GM21390 (cell line): ENCODE data around the gene GPR27.
A peak's percentile ranks its signal among the peaks of the same experiment; 100 is the strongest.

ENCODE experiments used
- ATAC-seq: cut with Tn5 transposase; IDR thresholded peaks from one replicate; pipeline ENCODE4 v1.9.1; 2021; ENCODE audit not compliant: unreplicated experiment

Gene GPR27, protein sequence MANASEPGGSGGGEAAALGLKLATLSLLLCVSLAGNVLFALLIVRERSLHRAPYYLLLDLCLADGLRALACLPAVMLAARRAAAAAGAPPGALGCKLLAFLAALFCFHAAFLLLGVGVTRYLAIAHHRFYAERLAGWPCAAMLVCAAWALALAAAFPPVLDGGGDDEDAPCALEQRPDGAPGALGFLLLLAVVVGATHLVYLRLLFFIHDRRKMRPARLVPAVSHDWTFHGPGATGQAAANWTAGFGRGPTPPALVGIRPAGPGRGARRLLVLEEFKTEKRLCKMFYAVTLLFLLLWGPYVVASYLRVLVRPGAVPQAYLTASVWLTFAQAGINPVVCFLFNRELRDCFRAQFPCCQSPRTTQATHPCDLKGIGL

GRCh38 chr3:71753701-71754609 is at the start of gene GPR27:
Gene GPR27 (plus strand): TSS chr3:71753855. CDS start chr3:71754050, 195 bp downstream.
- ATAC-seq, result no peak

DNA sequence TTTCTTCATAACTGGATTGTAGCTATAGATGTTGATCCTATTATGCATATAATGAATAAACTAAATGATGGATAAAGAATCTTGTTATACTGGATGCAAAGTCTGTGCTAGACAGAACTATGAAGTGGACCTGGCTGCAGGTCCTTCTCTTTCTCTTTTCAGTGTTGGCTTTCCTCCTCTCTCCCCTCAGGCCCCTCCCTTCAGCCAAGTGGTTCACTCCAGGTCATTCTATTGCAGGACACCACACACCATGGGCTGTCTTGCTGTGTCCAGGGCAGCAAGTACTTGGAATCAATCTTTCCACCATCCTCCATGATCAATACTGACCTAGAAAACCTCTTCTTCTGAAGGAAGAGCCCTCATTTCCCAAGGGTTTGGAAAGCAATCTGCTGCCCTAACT is 48.7 kb upstream of the GPR27 start:
- ATAC-seq, result no peak

DNA sequence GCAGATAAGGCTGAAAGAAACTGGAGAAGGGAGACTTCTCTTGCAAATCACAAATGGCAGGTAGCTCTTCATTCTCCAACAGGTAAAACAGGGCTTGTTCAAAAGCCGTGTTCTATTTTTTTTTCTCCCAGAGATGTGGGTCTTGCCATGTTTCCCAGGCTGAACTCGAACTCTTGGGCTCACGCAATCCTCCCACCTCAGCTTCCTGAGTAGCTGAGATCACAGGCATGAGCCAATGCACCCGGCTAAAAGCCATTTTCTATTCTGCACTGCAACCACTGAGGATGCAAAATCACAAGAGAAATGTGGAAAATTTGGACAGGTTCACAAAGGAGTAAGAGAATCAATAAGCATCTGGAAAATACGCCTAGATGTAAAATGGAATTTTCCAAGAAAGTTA is 48.0 kb upstream of the GPR27 start:
- no peak for ATAC-seq

DNA sequence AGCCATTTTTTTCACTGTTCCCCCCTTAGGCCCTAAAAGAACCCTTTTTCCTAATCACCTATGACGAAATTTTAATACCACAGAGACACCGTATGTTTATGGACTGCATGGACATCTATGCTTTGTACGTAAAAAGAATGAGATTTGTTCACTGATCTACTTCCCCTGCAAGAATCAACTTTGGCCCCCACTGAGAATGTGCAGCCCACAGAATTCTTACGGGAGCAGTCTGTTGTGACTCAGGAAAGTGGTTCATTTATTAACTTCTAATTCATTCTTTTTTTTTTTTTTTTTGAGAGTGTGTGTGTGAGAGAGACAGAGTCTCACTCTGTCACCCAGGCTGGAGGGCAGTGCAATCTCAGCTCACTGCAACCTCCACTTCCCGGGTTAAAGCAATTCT is 46.1 kb upstream of the GPR27 start:
- ATAC-seq, result no peak

DNA sequence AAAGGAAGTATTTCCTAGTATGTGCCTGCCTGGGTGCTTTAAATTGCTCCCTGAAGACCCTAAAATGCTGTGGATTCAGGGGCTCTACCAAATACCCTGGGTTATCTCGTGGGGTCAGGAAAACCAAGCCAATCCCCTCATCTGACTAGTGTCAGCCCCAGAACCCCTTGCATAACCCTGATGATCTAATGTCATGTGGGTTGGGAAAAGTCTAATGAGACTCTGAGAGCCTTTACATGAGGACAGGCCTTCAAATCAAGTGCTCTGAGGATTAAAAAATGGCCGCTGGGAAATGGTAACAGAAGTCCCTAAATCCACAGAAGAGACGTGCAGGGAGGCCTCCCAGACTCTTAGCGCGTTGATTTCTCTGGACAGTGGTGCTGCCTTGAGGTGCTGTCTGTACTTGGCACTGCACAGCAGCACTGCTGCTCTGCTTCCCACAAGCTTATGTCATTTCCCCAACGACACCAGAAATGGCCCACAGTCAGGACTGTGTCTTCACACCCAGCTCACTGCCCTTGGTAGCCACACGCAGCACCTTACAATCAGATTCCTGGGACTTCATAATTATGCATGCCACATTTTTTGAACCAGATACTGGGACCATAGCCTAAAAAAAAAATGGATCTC is 45.1 kb upstream of the GPR27 start:
- no peak for ATAC-seq

DNA sequence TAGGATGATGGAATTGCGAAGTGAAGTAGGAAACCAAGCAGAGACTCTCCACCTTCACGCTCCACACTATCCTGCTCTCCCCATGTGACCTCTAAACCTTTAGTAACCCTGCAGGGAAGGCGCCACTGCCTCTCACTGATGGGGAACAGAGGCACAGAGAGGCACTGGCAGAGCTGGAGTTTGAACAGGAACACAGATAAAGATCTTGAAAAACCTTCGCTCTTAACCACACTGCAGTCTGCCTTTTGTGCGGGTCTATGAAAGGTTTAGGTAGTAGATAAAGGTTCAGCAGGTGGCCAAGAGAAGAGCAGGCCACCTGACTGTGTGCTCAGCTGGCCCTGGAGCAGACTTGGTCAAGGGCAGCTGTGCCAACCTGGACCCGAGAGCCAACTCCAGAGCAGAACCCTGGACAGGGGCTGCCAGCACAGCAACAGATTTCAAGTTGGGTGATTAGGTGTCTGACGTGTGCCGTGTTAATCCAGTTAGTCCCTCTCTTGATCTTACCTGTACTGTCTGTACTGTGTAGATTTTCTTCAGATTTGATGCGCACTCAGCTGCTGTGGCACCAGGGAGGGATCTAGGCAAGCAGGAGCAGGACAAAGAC is 43.6 kb upstream of the GPR27 start:
- ATAC-seq, result no peak

DNA sequence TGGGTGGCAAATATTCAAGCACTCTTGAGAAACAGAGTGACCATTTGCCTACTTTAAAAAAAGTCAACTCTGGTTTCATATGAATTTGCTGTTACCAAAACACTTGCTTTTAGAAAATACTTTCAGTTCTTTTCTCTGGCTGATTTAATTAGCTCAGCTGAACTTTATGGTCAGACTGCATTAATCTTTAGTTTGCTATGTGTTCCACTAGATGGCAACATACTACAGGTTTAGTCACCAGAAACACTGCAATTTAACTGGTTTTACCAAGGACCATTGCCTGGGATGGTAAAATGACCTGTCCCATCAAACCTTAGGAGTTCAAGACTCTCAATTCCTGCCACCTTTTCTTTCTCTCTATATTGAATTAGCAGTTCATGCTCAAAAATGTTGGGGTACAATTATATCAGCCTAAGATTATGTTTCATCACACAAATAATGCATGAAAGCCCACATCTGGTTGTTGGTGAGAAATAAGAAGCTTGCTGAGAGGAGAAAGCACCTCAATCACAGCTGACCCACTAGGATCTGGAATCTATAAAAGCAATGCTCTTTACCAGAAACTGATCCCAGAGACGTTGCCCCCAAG is 42.7 kb upstream of the GPR27 start:
- peak; percentile 72 for ATAC-seq

DNA sequence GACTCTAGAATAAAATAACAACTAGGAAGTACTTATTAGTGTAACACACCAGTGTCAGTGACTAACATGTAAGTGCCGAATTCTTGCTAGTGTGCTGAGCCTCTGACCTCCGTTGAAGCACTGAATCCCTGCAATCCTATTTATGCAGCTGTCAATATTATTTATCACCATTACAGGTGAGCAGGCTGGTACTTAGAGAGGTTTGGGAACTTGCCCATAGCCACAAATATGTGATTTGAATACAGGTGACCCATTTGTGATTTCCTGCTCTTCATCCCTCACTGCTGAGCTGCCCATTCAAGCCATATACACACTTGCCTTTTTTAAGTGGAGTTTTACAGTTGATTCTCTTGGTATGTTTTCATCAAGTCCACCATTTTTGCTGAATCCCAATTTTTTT is 40.6 kb upstream of the GPR27 start:
- no peak for ATAC-seq

DNA sequence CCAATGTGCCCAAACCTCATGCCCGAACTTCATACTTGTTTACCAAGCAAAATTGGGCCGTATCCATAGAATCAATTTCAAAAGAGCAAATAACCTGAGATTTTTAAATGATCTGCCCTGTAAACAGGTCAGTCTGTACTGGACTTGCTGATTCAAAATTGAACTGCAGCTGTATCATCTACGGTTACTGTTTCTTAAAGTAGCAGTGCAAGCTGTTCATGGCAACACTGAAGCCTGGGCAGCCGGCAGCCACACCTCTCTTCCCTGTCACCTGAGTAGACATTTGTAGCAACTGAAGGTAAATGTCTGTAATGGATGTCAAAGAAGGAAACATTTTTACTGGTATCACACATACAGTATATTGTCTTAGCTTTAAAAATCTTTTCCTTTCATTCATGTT is 39.1 kb upstream of the GPR27 start:
- ATAC-seq, result no peak

GRCh38 chr3:71718072-71718471 is 35.6 kb upstream of the GPR27 start:
- no peak for ATAC-seq

DNA sequence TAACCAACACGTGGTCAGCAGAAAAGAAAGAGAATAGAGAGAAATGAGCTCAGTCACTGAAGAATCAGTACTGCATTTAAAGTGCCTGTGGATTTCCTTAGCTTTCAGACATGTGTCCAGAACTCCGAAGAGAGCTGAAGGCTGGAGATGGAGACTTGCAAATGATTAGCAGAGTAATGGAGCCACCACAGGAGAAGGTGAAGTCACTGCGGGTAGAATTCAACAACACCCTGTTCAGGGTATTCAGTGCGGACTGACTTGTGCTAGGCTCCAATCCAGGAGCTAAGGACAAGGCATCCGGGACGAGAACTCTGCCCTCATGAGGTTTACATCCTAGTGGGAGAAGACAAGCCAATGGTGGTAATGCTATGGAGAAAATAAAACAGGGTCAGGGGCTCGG is 32.7 kb upstream of the GPR27 start:
- ATAC-seq, result no peak

- no peak for ATAC-seq
These were observed 32.0 kb upstream of the GPR27 start for GRCh38 chr3:71721651-71722157.

- ATAC-seq, result no peak
These were observed 31.0 kb upstream of the GPR27 start for GRCh38 chr3:71722693-71723092.

GRCh38 chr3:71723452-71724170 is 30.0 kb upstream of the GPR27 start:
- ATAC-seq, result peak; percentile 47

- no peak for ATAC-seq
These were observed 29.5 kb upstream of the GPR27 start for GRCh38 chr3:71724171-71724453.

GRCh38 chr3:71724584-71725270 is 28.9 kb upstream of the GPR27 start:
- ATAC-seq, result peak; percentile 40

DNA sequence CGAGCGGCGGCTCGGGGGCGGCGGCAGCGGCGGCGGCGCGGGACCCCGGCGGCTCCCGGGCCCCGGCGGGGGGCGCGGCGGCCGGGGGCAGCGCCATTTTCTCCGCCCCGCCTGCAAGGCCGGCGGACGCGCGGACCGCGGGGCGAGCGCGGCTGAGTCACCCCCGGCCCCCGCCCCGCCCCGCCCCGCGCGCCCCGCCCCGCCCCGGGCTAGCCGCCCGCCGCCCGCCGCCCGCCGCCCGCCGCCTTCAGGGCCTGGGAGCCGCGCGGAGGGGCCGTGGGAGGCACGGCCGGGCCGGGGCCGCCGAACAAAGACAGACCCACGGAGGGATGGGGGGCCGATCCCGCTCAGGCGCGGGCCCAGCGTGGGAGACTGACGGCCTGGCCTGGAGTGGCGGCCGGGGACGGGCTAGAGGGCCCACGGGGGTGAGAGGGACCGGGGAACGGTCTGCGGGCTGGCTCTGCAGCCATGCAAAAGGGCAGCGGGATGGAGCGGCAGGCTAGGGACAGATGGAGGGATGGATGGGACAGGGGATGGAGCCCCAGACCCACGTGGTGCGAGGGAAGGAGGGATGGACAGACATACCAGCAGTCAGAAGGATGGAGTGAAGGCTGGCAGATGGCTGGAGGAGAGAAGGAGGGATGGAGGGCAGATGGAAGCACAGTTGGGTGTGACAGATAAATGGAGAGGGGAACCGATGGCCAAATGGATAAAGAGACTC is 28.2 kb upstream of the GPR27 start, which contains the start of gene EIF4E3:
EIF4E3 (minus strand) TSS at position 132 of the 721 bp plus-strand sequence; CDS start at position 97, 35 bp downstream.
- ATAC-seq, result peak; percentile 58

DNA sequence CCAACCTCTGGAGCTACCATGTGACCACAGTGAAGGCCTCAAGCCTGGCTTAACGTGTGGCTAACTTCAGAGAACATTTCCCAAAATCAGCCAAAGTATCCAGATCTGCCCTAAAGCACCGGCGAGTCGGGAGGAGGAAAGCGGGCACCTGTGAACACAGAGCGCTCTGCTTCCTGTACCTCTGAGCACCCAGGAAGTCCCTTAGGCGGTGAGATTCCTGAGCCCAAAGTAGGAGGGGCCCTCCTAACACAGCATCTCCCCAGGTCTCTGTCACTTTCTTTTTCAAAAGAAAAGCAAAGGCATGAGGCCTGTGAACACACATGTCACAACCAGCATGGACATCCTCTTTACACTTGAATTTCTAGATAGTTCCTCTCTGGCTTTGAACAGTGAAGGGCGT is 27.5 kb upstream of the GPR27 start:
- ATAC-seq, result no peak
